NCI-H510A (cell line): ENCODE results near the gene IGSF3.

Experiments used
- DNase-seq: peaks from one replicate; lab custom pipeline; 2025; lab: John Stamatoyannopoulos, UW

Gene IGSF3

DNA sequence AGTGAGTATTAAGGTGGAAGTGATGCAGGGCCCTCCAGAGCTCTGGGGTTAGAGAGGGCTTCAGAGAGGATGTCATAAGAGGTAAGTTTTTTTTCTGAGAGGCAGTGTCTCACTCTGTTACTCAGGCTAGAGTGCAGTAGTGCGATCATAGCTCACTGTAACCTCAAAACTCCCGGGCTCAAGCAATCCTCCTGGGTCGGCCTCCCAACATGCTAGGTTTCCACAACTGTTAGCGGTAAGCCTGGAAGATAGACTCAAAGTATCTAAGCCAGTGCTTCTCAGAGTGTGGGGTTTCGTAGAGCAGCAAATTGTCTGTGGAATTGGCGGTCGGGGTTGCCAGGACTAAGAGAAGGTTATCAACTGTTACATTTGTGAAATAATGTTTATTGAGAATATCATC lies 18.6 kb upstream of the IGSF3 start:
- no peak for DNase-seq

DNA sequence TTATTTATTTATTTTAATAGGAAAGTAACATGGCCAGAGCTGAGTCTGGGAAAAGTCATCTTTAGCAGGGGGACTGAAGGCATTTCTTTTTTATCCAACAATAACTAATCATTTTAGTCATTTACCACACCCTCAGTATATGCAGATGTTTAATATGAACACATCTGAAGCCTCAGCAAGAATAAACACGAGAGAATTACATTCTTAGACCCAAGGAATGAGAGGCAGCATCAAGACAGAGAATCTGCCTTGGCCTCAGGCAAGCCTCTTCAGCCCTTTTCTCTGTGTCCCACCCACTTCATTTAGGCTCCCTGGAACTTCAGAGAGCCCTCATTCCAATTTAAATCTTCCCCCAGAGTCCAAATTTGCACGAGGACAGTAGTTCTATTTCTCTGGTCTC lies 17.0 kb upstream of the IGSF3 start:
- DNase-seq: no peak

- DNase-seq: no peak
Measured at GRCh38 chr1:116682641-116683221, 15.2 kb upstream of the IGSF3 start.

DNA sequence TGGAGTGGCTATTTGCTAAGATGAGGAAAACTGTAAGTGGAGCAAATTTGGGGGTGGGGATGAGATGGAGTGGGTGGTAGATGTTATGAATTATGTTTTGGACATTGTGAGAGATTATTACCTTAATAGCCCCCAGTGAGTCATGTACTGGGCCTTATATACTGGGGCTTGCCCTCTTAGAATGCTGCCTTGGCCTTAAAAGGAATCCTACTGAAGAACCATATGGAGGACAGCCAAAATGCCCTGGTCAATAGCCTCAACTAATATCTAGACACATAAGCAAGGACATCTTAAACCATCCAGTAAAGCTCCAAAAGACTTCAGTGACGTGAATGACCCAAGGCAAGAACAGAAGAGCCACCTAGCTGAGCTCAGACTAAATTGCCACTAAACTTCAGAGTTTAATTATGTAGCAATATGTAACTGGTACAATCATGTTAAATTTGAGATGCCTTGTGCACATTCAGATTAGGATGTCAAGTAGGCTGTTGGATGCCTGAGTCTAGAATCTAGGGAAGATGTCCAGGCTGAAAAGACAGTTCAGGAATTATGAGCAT lies 13.9 kb upstream of the IGSF3 start:
- DNase-seq: no peak

DNA sequence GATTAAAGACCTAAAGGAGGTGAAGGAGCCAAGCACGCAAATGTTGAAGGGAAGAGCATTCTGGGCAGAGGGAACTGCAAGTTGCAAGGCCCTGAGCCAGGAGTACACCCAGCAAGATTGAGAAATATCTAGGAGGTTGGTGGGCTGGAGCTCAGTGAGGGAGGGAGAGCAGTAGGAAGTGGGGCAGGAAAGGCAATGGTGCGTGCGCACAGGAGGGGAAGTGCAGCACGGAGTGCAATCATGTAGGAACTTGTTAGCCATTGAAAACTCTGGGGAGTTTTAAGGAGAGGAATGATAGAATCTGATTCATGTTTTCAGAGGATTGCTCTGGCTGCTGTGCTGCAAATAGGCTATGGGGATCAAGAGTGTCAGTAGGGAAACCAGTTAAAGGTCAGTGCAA lies 13.2 kb upstream of the IGSF3 start:
- no peak for DNase-seq

- no peak for DNase-seq
Measured at GRCh38 chr1:116679828-116680628, 12.5 kb upstream of the IGSF3 start.

- no peak for DNase-seq
Measured at GRCh38 chr1:116679091-116679827, 11.7 kb upstream of the IGSF3 start.

GRCh38 chr1:116678732-116679090 lies 11.2 kb upstream of the IGSF3 start:
- DNase-seq: no peak

DNA sequence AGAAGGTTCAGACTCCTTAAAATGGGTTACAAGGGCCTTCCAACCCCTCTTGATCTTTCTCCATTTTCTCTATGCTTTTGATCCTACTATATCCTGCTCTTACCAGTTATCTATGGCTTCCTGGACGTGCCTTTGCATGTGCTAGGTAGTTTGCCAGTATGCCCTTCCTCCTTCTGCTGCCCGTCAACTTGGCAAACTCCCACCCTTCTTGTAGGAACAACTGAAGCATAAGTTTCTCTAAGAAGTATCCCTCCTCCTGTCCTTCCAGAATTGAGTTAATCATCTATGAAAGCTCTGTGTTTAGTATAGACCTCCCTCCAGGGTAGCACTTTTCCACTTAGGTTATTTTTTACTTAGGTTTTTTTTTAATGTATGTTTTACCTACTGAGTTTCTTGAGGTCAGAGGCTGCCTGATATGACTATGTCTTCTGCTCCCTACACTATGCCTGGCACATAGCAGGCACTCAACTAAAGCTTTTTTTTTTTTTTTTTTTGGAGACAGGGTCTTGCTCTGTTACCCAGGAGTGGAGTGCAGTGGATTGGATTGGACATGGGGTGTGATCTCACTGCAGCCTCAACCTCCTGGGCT lies 10.0 kb upstream of the IGSF3 start:
- DNase-seq: no peak

GRCh38 chr1:116676291-116676690 lies 8.8 kb upstream of the IGSF3 start:
- DNase-seq: no peak

GRCh38 chr1:116674751-116675150 lies 7.2 kb upstream of the IGSF3 start:
- DNase-seq: no peak

GRCh38 chr1:116674011-116674531 lies 6.5 kb upstream of the IGSF3 start:
- no peak for DNase-seq

DNA sequence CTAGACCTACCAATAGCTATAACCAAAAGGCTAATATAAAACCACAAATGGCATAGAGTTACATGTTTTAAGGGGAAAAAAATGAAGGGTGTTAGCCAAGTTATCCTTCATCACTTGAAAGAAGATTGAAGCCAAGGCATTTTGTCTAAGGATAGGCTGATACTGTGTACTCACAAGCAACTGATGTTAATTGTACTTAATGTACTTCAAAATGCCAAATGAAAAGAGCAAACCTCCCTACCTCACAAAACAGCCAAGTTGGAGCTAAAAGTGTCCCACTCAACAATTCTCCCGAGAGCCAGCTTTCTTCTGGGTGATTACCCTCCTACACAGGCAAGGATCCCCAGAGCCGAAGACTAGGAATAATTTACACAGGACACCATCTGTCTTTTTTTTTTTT lies 4.4 kb upstream of the IGSF3 start:
- DNase-seq: no peak

DNA sequence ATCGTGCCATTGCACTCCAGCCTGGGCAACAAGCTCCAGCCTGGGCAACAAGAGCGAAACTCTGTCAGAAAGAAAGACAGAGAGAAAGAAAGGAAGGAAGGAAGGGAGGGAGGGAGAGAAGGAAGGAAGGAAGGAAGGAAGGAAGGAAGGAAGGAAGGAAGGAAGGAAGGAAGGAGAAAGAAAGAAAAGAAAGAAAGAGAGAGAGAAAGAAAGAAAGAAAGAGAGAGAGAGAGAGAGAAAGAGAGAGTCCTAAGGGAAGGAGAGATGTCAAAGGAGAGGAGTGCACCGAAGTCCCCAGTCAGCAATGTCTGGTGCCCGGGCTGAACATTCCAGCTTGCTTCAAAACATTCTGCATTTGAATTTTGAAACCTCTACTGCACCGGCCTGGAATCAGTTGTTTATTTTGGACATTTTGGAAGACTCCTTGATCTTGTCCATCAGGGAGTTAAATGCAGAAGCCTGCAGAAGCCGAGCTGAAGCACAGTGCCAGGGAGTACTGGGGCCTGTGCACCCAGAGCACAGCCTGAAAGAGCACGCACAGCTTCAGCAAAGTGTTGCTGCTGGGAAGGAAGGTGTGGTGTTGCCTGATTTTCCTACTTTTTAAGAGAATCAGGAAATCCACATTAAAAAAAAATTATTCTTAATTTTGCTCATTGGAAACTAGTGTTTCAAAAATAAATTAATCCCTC lies 3.7 kb upstream of the IGSF3 start:
- no peak for DNase-seq

DNA sequence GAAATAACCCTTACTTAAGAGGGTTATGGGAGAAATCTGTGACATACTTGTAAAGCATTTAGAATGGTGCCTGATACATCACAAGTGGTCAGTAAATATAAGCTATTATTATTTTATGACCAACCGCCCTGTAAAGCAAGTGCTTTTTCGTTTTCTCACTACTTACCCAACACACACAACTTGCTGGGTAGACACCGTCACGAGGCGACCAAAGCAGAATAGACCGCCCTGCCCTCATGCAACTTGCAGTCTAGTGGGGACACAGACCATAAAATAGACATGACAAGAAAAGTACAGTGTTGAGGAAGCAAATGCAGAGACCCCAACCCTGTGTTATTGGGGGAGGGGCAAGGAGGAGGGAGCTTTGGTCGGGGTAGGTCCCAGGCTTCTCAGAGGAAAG lies 744 bp upstream of the IGSF3 start:
- DNase-seq: no peak

DNA sequence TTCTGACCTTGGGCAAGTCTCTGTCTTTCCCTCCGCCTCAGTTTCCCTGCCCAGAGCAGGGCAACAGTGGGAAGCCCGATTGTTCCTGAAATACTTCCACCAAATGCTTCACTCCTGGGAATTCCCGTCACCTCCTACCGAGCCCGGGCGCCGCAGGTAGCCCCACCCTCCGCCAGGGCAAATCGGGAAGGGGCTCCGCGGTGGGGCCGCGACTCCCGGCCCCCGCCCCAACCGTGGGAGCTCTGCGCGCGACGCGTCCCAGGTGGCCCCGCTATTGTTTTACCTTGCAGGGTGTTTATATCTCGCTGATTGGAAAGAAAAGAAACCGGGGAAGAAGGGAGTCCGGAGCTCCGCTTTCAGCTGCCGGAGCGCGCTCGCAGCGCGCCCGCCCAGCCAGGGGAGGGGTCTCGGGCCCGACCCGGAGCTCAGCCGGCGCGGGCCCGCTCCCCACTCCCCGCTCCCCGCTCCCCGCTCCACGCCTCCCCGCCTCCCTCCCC lies 407 bp downstream of the IGSF3 start:
- no peak for DNase-seq

DNA sequence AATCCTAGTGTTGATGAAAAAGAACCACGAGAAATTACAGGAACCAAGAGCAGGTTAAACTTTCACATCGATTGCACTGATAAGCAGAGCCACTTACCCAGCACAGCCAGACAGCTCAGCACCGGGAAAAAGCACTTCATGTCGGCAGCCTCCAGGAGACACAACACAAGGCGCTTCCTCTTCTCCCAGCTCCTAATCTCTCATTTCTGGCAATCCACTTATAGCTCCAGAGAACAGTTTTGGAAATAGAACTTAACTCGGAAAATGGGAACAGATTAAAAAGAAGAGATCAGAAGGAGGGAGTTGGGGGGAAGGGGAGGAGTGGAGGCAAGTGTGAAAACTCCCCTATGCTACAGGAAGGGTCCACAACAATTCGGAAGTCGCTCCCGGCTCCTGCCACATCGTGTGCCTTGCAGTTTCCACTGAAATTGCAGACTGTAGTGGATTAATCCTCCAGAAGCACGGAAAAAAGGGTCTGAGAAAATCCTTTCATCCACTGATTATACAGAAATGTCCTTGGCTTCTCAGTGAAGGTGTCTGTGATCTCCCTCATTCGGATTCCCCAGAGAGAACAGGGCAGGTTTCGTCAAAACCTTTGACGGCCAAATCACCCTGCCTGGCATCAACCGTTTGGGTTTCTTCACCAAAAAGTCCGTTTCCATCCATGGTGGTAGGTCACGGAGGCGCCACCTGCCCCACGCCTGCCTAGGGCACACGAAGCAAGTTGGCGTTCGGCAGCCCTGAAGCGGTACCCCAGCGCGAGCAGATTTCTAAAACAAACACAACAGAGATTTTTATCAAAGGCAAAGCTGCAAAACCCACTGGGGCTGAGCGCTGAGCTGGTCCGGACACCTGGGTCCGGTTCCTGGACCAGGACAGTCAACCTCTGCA lies 1.1 kb downstream of the IGSF3 start:
- no peak for DNase-seq

- DNase-seq: no peak
Measured at GRCh38 chr1:116664978-116665371, 2.6 kb downstream of the IGSF3 start.

DNA sequence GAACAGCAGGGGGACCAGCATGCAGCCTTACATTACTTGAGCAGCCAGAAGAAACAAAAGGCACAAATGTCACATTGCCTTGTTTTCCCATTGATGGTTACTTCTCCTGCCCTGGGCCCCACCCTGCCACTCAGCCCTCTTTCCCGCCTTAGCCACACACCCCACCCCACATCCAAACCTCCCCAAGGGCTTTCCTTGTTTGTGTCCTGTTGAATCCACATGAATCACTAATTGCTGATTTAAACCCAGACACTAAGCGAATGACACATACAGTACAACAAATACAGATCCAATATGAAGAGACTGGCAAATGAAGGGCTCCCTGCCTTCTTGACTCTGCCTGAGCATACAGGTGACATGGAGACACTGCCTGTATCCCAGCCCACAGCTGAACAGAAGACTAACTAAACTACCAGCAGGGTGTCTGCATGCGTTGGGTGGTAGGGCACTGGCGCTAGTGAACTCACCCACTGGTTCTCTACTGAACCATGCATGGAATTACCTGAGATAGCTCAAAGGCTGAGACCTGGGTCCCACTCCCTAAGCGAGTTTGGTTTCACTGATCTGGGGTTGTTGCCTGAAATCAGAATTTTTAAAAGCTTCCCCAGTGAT lies 3.1 kb downstream of the IGSF3 start:
- no peak for DNase-seq

GRCh38 chr1:116663821-116664220 lies 3.7 kb downstream of the IGSF3 start:
- DNase-seq: no peak
